ENCODE measurements around the gene GGT1. TPM values are rescaled to one million over a fixed set of nuclear protein-coding genes. Genes with fewer than 3 reads are reported as not detected.
A peak's percentile ranks its signal among the peaks of the same experiment; 100 is the strongest.
"Not testable (repeated sequence)": the region's sequence is repeated elsewhere in the genome, so short reads cannot be mapped to it uniquely, and the experiment has no call there.

GGT1 gene
- total RNA-seq (10 to 100 TPM; 11.5 to 95.9 (median 12.8) TPM), polyA plus RNA-seq (1 to 10 TPM; 1.1 to 2.4 TPM), total RNA-seq (0.67 reads per million)

DNA sequence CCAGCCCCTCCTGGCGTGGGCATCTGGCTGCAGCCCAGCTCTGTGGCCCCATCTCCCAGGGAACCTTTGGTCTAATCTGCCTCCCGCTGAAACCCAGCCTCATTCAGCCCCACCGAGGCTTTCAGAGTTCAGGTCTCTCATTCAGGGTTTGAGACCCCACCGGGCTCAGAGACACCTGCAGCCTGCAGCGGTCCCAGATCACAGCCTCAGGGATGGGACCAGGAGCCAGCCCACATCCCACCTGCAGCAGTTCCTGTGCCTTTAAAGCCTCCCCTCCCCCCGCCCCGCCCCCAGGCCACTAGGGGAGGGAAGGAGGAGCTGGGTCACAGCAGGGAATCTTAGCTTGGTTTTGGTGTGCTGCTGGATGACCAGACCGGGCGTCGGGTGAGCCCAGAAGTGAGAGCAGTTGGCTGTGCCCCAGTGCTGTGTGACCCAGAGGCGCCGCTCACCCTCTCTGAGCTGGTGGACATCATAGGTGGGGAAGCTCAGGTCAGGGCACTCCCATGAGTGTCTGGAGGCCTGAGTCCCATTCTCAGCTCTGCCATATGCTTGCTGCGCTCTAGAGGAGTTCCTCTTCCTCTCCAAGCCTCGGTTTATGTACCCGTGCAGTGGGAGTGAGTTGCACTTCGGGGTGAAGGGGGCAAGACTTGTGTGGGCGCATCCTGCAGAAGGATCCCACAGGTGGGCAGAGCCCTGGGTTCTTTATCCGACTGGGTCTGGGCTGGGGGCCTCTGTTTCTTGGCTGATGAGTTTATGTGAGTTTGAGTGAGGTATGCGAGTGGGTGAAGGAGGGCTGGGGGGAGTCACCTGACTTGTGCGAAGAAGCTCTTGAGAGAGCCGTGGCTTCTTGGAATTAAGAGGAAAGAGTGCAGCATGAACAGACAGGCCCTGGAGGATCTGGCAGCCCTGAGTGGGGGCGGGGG is at the start of gene GGT1:
Gene GGT1 (plus strand): TSS at position 347 of the 923 bp plus-strand sequence. CDS start 7,889 bp downstream, outside the sequence.
- CTCF ChIA-PET; H3K27ac ChIP-seq (ENCODE audit: low read depth, low read length); H3K27me3 Mint-ChIP-seq; H3K36me3 Mint-ChIP-seq; H3K36me3 ChIP-seq (ENCODE audit: control insufficient read depth in 2 of 3, insufficient read depth in 3 of 3, low read length in 3 of 3); H3K4me1 ChIP-seq (ENCODE audit: control insufficient read depth in 2 of 2, insufficient read depth in 2 of 2, low read length in 2 of 2); H3K27me3 ChIP-seq (ENCODE audit: control insufficient read depth in 2 of 2, insufficient read depth in 2 of 2, low read length in 2 of 2); H3K4me3 ChIP-seq (ENCODE audit: low read length); H3K9me3 Mint-ChIP-seq; ATAC-seq; H3K9me3 ChIP-seq (ENCODE audit: control insufficient read depth in 2 of 3, low read length in 3 of 3); DNase-seq; POLR2A ChIA-PET: not testable (repeated sequence)
- intact Hi-C loops (cut with micrococcal nuclease): loop anchor here (10.0 kb wide), 3 partner anchors 48 to 928 kb away; partner anchors contain the start of genes GUCD1 (in 1 of the 2) and SNRPD3 (in 1 of the 2)
- H3K4me3 Mint-ChIP-seq: peak within 1 kb of the TSS; percentile 41 to 73 (median 56)
- H3K27ac Mint-ChIP-seq: peak within 1 kb of the TSS; percentile 10 to 87 (median 53)
- peaks cover 18 to 48% (median 20%) of the 10 kb centered on the region in 7 donors for H3K4me1 Mint-ChIP-seq

DNA sequence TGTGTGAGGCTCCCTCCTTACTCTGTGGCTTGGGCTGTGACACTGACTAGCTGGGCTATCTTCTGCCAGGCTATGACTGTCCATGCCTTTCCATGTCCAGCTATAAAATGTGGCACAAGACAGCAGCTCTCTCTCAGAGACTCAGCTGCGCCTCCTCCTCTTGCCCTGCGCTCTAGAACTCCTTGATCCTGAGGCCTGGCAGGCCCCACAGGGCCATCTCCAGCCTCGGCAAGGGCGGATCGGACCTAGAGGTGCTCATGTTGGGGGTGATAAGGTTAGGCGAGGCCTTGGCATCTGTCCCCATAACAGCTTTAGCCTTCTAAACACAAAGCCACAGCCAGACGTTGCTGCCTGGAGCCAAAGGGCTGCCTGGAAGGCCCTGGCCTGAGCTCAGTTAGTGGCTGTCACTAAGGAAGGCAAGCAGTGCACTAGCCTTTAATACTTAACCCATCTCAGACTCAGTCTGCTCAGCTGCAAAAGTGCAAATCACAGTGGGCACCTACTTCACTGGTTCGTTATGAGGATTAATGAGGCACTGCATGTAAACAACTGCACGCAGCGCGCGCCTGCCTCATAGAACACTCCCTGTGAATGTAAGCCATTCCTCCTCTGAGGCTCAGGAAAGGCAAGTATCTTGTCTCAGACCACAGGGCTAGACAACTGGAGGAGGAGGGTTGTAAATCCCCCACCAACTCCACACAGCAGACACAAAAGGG is 49.2 kb upstream of the GGT1 start:
- Histone ChIP-seq H3K4me1 (ENCODE audit: control insufficient read depth in 2 of 2, insufficient read depth in 2 of 2, low read length in 2 of 2) (peaks cover 20 to 29% of the 10 kb centered on the region in 2 donors), H3K36me3 (ENCODE audit: control insufficient read depth in 2 of 3, insufficient read depth in 3 of 3, low read length in 3 of 3) (peaks cover 6 to 46% (median 10%) of the 10 kb centered on the region in 3 experiments), H3K9me3 (ENCODE audit: control insufficient read depth in 2 of 3, low read length in 3 of 3) (no peaks in the 10 kb centered on the region), H3K27me3 (ENCODE audit: control insufficient read depth in 2 of 2, insufficient read depth in 2 of 2, low read length in 2 of 2) (no peaks in the 10 kb centered on the region), H3K27ac (ENCODE audit: low read depth, low read length) (peak overlapping the region; percentile 92), H3K4me3 (ENCODE audit: low read length) (peak overlapping the region; percentile 88)
- ChIA-PET POLR2A (interaction anchor here (1.0 to 3.4 kb wide), 4 partner anchors 118 to 129 kb away, joined by 3 to 12 read pairs (median 6); partner anchors contain the start of gene ADORA2A), CTCF (interaction anchor here (1.3 kb wide), 1 partner anchor 51 kb away, joined by 3 read pairs; no protein-coding TSS in a partner anchor)
- peaks cover 43 to 71% (median 59%) of the 10 kb centered on the region in 7 donors for H3K4me1 Mint-ChIP-seq
- peaks cover 6 to 25% (median 12%) of the 10 kb centered on the region in 5 donors for H3K36me3 Mint-ChIP-seq
- peak overlapping the region; percentile 73 to 100 (median 93) for H3K27ac Mint-ChIP-seq
- H3K27me3 Mint-ChIP-seq: no peaks in the 10 kb centered on the region
- DNase-seq (peak in 2 of 9 donors; percentile 3 to 8), ATAC-seq (no peak)
- H3K4me3 Mint-ChIP-seq: peak overlapping the region; percentile 90 to 99 (median 96)
- intact Hi-C loops (cut with micrococcal nuclease): loop anchor here (2.0 to 10.0 kb wide), 7 partner anchors 51 to 1931 kb away; partner anchors contain the start of genes CABIN1 (in 1 of the 2), GGT1 (in 1 of the 2), HPS4 (in 1 of the 2) and SPECC1L (in 1 of the 2)
- no peaks in the 10 kb centered on the region for H3K9me3 Mint-ChIP-seq

DNA sequence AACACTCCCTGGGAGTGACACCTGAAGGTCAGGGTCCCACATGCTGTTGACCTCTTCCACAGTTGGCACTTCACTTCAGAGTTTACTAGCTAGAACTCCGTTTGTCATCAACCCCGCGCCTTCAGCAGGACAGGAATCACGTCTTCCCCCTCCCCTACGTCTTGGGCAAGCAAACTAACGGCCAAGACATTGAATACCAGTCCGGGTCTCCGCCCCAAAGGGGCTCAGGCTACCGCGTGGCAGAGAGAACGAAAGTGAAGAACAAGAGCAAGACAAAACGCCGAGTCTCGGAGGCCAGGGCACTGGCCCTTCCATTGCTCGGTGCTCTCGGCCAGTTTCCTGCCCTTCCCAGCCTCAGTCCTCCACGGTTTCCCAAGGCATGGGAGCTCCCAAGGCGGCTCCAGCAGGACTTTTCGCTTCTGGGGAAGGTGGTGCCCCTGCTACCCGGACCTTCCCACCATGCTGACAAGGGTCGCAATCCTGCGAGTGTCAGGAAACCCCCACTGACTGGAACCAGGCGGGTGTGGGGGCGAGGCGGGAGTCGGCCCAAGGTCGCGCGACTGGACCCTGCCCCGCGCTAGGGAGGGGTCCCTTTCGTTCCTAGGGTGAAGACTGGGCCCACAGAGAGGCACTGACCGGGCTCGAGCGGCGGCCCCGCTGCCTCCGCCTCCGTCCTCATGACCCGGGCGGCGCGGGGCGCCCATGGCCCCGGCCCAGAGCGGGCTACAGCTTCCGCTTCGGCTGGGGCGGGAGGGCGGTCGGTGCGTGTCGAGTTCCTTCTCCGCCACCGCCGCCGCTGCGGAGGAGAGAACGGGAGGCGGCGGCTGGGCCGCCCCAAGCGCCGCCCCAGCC is 48.5 kb upstream of the GGT1 start, which contains the start of gene GUCD1:
Gene GUCD1 (minus strand): TSS at position 826 of the 852 bp plus-strand sequence. CDS start 147 bp downstream, at position 679.
- H3K36me3 Mint-ChIP-seq: peaks cover 7 to 25% (median 14%) of the 10 kb centered on the region in 5 donors
- no peaks in the 10 kb centered on the region for H3K9me3 Mint-ChIP-seq
- ChIA-PET CTCF (interaction anchor here (1.1 kb wide), 1 partner anchor 133 kb away, joined by 3 read pairs; no protein-coding TSS in a partner anchor), POLR2A (interaction anchor here (0.6 to 3.4 kb wide), 7 partner anchors 10 to 660 kb away, joined by 3 to 12 read pairs (median 5); partner anchors contain the start of genes ADORA2A and MIF)
- H3K9me3 ChIP-seq (ENCODE audit: control insufficient read depth in 2 of 3, low read length in 3 of 3): no peaks in the 10 kb centered on the region
- peaks cover 6 to 46% (median 10%) of the 10 kb centered on the region in 3 experiments for H3K36me3 ChIP-seq (ENCODE audit: control insufficient read depth in 2 of 3, insufficient read depth in 3 of 3, low read length in 3 of 3)
- H3K4me3 Mint-ChIP-seq: peak within 1 kb of the TSS; percentile 90 to 100 (median 98)
- DNase-seq (peak in 6 of 9 donors; percentile 1 to 43 (median 17)), ATAC-seq (no peak)
- intact Hi-C loops (cut with micrococcal nuclease): loop anchor here (1.0 to 10.0 kb wide), 16 partner anchors 50 to 1930 kb away; partner anchors contain the start of genes CABIN1 (in 2 of the 2), SPECC1L (in 2 of the 2), ADORA2A (in 1 of the 2) and DERL3 (in 1 of the 2)
- peaks cover 20 to 36% of the 10 kb centered on the region in 2 donors for H3K4me1 ChIP-seq (ENCODE audit: control insufficient read depth in 2 of 2, insufficient read depth in 2 of 2, low read length in 2 of 2)
- H3K4me3 ChIP-seq (ENCODE audit: low read length): peak within 1 kb of the TSS; percentile 98
- H3K27ac ChIP-seq (ENCODE audit: low read depth, low read length): peak within 1 kb of the TSS; percentile 92
- peaks cover 44 to 79% (median 65%) of the 10 kb centered on the region in 7 donors for H3K4me1 Mint-ChIP-seq
- H3K27me3 ChIP-seq (ENCODE audit: control insufficient read depth in 2 of 2, insufficient read depth in 2 of 2, low read length in 2 of 2): no peaks in the 10 kb centered on the region
- H3K27ac Mint-ChIP-seq: peak within 1 kb of the TSS; percentile 93 to 100 (median 98)
- no peaks in the 10 kb centered on the region for H3K27me3 Mint-ChIP-seq

DNA sequence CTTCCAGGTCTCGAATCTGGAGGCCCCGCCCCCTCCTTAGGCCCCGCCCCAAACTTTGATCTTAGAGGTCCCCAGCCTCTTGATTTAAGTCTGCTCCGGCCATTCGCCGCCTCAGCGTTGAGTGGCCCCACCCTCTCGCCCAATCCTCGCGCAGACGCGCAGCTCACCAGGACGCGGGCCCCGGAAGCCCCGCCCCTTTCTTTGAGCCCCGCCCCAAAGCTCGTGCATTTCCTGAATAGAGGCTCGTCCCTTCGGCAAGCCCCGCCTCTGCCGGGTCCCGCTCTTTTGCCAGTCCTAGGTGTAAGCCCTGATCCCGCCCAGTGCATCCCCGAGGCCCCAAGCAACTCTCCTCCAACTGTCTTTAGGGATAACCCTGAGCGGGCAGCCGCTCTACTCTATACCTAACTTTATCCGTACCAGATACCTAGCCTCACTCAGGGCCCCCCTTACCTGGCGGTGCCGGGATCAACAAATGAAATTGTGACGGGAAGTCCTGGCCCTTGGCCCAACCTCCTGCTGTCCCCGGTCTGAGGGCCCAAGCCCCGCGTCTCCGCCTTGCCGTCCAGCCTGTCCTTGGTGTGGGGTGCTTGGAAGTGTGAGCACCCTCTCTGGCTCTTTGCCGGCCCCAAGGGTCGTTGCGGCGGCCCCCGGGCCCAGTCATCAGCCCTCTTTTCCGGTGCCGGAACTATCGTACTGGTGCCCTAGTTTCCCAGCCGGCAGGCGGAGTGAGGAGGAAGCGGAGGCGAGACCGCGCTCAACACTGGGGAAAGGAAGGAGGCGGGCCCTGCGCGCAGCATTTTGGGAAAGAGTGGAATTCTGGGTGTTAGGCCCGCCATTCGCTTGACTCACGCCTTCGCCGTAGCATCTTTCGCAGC is 47.6 kb upstream of the GGT1 start, which contains the start of gene SNRPD3:
Gene SNRPD3 (plus strand): TSS at position 835 of the 875 bp plus-strand sequence. CDS start 1,676 bp downstream, outside the sequence.
- Histone ChIP-seq H3K27ac (ENCODE audit: low read depth, low read length) (peak within 1 kb of the TSS; percentile 92), H3K27me3 (ENCODE audit: control insufficient read depth in 2 of 2, insufficient read depth in 2 of 2, low read length in 2 of 2) (no peaks in the 10 kb centered on the region), H3K9me3 (ENCODE audit: control insufficient read depth in 2 of 3, low read length in 3 of 3) (no peaks in the 10 kb centered on the region), H3K4me1 (ENCODE audit: control insufficient read depth in 2 of 2, insufficient read depth in 2 of 2, low read length in 2 of 2) (peaks cover 20 to 38% of the 10 kb centered on the region in 2 donors), H3K36me3 (ENCODE audit: control insufficient read depth in 2 of 3, insufficient read depth in 3 of 3, low read length in 3 of 3) (peaks cover 6 to 50% (median 10%) of the 10 kb centered on the region in 3 experiments), H3K4me3 (ENCODE audit: low read length) (peak within 1 kb of the TSS; percentile 98)
- POLR2A ChIA-PET: interaction anchor here (0.6 to 3.4 kb wide), 7 partner anchors 11 to 661 kb away, joined by 3 to 12 read pairs (median 5); partner anchors contain the start of genes ADORA2A and MIF
- CTCF ChIA-PET: interaction anchor here (0.6 to 1.1 kb wide), 2 partner anchors 14 to 134 kb away, joined by 3 read pairs; no protein-coding TSS in a partner anchor
- H3K27me3 Mint-ChIP-seq: no peaks in the 10 kb centered on the region
- intact Hi-C loops (cut with micrococcal nuclease): loop anchor here (1.0 to 10.0 kb wide), 16 partner anchors 49 to 1929 kb away; partner anchors contain the start of genes CABIN1 (in 2 of the 2), SPECC1L (in 2 of the 2), ADORA2A (in 1 of the 2) and DERL3 (in 1 of the 2)
- peak within 1 kb of the TSS; percentile 90 to 100 (median 98) for H3K4me3 Mint-ChIP-seq
- DNase-seq: peak; percentile 89 to 99 (median 96)
- H3K27ac Mint-ChIP-seq: peak within 1 kb of the TSS; percentile 93 to 100 (median 98)
- peaks cover 7 to 24% (median 14%) of the 10 kb centered on the region in 5 donors for H3K36me3 Mint-ChIP-seq
- H3K4me1 Mint-ChIP-seq: peaks cover 39 to 80% (median 70%) of the 10 kb centered on the region in 7 donors
- peak; percentile 92 for ATAC-seq
- no peaks in the 10 kb centered on the region for H3K9me3 Mint-ChIP-seq
